Left ventricle myocardium inferior (tissue), 1 donor: Measurements from ENCODE around the gene NBPF3. TPM values are rescaled to one million over a fixed set of nuclear protein-coding genes. Genes with fewer than 3 reads are reported as not detected.
"Not testable (repeated sequence)": the region's sequence is repeated elsewhere in the genome, so short reads cannot be mapped to it uniquely, and the experiment has no call there.

Experiments used
- DNase-seq: peaks from one replicate; pipeline ENCODE4 v3.0.0-alpha.2; 2020
- H3K27ac ChIP-seq: fragments of 200-600 bp; replicated peaks from 2 replicates; pipeline ENCODE4 v1.8.0; 2021
- H3K27me3 ChIP-seq: fragments of 200-600 bp; 2 replicates; pipeline ENCODE4 v1.8.0; 2021; ENCODE audit warnings: low read depth
- H3K36me3 ChIP-seq: fragments of 200-600 bp; 2 replicates; pipeline ENCODE4 v1.8.0; 2021
- H3K4me1 ChIP-seq: fragments of 200-600 bp; 2 replicates; pipeline ENCODE4 v1.8.0; 2021
- H3K4me3 ChIP-seq: fragments of 200-600 bp; 2 replicates; pipeline ENCODE4 v1.8.0; 2021; ENCODE audit warnings: mild to moderate bottlenecking, moderate library complexity
- H3K9me3 ChIP-seq: fragments of 200-600 bp; replicated peaks from 2 replicates; pipeline ENCODE4 v1.8.0; 2021
- CTCF ChIP-seq: fragments of 200-600 bp; IDR thresholded peaks from 2 replicates; pipeline ENCODE4 v1.8.0; 2021; ENCODE audit warnings: antibody characterized with exemption, mild to moderate bottlenecking, borderline replicate concordance
- intact Hi-C: fragments of 100-400 bp; cut with micrococcal nuclease; formaldehyde crosslinking; loops from one replicate; pipeline ENCODE4 v1.11.0; 2022
- total RNA-seq: library from RNA; stranded (reverse); fragmentation: NEBNext Ultra II Directional; extraction: Animal tissue kit (Norgen Biotek cat#: 25700); gene quantifications from one replicate; pipeline ENCODE4 v1.2.1, GENCODE V29; 2021
- donor health status: DM: no; HTN: yes; CAD: no; lungs with severe emphysema.

Gene NBPF3
- total RNA-seq, 1 donor from 2014 or later: 5.1 TPM

DNA sequence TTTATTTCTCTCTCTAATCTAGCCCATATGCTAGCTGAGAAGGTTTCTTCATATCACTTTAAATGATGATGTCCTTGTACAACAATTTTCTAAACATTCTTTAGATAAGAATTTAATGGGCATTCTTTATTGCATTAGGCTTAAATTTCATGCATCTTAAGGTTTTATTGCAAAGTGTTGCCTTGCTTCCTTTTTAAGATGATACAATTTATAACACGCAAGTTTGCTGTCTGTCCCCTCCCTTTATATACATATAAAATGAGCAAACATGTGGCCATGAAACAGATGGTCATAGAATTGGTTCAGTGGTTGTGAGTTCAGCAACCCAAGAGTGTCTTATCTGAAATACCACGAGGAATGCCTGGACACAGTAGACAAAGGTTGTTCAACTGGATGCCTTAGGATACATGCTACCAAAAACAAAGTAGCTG, 12.1 kb downstream of the NBPF3 start:
- no peak for TF ChIP-seq CTCF
- H3K9me3 ChIP-seq: no peaks in the 10 kb centered on the region
- no peak overlapping the region for H3K27ac ChIP-seq
- no peaks in the 10 kb centered on the region for H3K4me1 ChIP-seq
- H3K36me3 ChIP-seq: no peaks in the 10 kb centered on the region
- no peak overlapping the region for H3K4me3 ChIP-seq
- H3K27me3 ChIP-seq: no peaks in the 10 kb centered on the region
- intact Hi-C loops: no loop called here
- DNase-seq: no peak

- H3K4me1 ChIP-seq, DNase-seq, H3K9me3 ChIP-seq, H3K36me3 ChIP-seq, H3K4me3 ChIP-seq, H3K27ac ChIP-seq, intact Hi-C loops, H3K27me3 ChIP-seq: not testable (repeated sequence)
Measured at GRCh38 chr1:21453964-21454614, 14.2 kb downstream of the NBPF3 start.

DNA sequence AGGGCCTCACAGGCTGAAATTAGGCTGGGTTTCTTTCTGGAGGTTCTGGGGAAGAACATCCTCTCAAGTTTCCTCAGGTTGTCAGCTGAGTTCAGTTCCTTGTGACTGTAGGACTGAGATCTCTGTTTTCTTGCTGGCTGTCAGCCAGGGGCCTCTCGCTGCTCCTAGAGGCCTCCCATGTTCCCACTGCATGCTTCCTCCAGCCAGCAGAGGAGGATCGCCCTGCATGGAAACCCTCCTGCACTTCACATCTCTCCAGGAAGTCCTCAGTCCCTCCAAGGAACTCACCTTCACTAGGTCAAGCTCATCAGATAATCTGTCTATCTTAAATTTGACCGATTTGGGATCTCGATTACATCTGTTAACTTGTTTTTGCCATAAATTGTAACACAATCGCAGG, 15.0 kb downstream of the NBPF3 start:
- H3K4me1 ChIP-seq, H3K27me3 ChIP-seq, H3K9me3 ChIP-seq, DNase-seq, H3K27ac ChIP-seq, H3K36me3 ChIP-seq, intact Hi-C loops, H3K4me3 ChIP-seq: not testable (repeated sequence)

DNA sequence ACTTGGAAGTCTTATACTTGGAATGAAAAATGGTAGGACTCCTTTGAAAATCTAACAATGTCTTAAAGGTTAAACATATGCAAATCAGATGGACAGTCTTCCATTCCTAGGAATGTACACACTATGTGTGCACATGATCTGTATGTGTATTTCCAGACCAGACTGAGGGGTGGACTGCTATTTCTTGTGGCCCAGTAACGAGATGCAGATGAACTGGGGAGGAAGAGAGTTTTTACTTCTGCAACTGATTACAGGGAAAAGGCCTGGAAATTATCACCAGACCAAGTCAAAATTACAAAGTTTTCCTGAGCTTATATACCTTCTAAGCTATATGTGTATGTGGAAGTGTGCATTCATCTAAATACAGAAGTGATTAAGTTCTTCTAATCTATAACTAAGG, 17.7 kb downstream of the NBPF3 start:
- no peaks in the 10 kb centered on the region for H3K27me3 ChIP-seq
- intact Hi-C loops: no loop called here
- DNase-seq: no peak

GRCh38 chr1:21465127-21465526, 25.2 kb downstream of the NBPF3 start:
- H3K4me1 ChIP-seq, H3K36me3 ChIP-seq, DNase-seq, H3K4me3 ChIP-seq, H3K27ac ChIP-seq, H3K27me3 ChIP-seq, intact Hi-C loops, H3K9me3 ChIP-seq: not testable (repeated sequence)

More for the DNA sequence above, 17.7 kb downstream of the NBPF3 start:
- no peaks in the 10 kb centered on the region for H3K36me3 ChIP-seq
- no peak overlapping the region for H3K27ac ChIP-seq
- no peak overlapping the region for H3K4me3 ChIP-seq
- H3K9me3 ChIP-seq: no peaks in the 10 kb centered on the region
- no peak for TF ChIP-seq CTCF
- no peaks in the 10 kb centered on the region for H3K4me1 ChIP-seq

DNA sequence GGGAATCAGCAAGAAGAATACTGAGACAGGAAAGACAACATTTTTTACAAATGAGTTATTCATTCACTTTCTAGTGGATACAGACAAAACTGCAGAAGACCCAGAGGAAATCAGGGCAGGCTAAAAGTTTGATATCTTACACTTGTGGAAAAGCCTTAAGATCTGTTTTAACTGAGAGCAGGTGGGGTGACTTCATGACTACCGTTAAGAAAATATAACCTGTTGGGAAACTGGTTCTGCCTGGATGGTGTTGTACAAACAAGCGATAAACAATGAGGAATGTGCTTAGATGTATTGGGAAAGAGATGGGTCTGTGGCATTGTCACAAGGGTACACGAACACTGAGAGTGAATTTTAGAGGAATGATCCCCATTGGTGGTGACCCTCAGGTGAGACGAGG, 28.0 kb downstream of the NBPF3 start:
- H3K36me3 ChIP-seq: peaks cover 18% of the 10 kb centered on the region
- DNase-seq, H3K27ac ChIP-seq, H3K9me3 ChIP-seq, H3K27me3 ChIP-seq, intact Hi-C loops, H3K4me1 ChIP-seq, H3K4me3 ChIP-seq: not testable (repeated sequence)

GRCh38 chr1:21468599-21468998, 28.7 kb downstream of the NBPF3 start:
- no peak overlapping the region for H3K4me3 ChIP-seq
- intact Hi-C loops: no loop called here
- H3K27ac ChIP-seq: no peak overlapping the region
- no peaks in the 10 kb centered on the region for H3K4me1 ChIP-seq
- H3K36me3 ChIP-seq: peaks cover 24% of the 10 kb centered on the region
- TF ChIP-seq CTCF: peak; percentile 26
- H3K27me3 ChIP-seq: no peaks in the 10 kb centered on the region
- no peaks in the 10 kb centered on the region for H3K9me3 ChIP-seq
- no peak for DNase-seq
